DOHH2 (cell line): ENCODE measurements around the gene RBMS2.

Experiments
- CTCF ChIP-seq: fragments of 200-600 bp; sonication (generic); IDR thresholded peaks from one replicate; pipeline ENCODE4 v1.5.1; 2014; ENCODE audit warnings: antibody characterized with exemption, mild to moderate bottlenecking, low read depth, low read length; ENCODE audit not compliant: poor library complexity, severe bottlenecking
- EZH2phosphoT487 ChIP-seq: fragments of 200-600 bp; sonication (generic); IDR thresholded peaks from 2 replicates; pipeline ENCODE4 v1.6.1; 2017; ENCODE audit warnings: borderline replicate concordance, mild to moderate bottlenecking, antibody characterized with exemption, low read length, moderate library complexity, mixed read lengths

DNA sequence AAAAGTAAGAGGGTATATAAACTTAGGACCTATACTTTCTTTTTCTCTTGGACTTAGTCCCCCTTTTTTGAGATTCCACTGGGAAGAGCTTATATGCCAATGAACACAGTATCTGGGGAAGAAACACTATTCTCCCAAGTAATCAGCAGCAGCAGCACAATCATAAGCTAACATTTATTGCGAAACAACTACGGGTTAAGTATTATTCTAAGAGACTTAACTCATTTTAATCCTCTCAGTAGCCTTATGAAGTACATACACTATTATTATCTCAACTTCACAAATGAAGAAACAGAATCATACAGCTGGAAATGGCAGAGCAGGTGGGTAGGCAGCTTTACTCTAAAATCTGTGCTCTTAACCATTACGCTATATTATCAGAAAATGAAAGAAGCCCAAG, 80.6 kb downstream of the RBMS2 start:
- TF ChIP-seq CTCF: no peak
- no peak for TF ChIP-seq EZH2phosphoT487
